ENCODE measurements around the gene ELK3.

GRCh38 chr12:96211988-96212387 is 17.8 kb downstream of the ELK3 start:
- TF ChIP-seq NRF1 (conservative IDR thresholded peaks at IDR 0.05 in 1 of 2, IDR thresholded peaks at IDR 0.05 in 1 of 2) (no peak), ZNF263 (CRISPR knock-in tag; IDR thresholded peaks at IDR 0.05; ENCODE audit: borderline replicate concordance) (no peak), ZNF512 (tag; IDR thresholded peaks at IDR 0.05) (no peak), CREB3 (tag; conservative IDR thresholded peaks at IDR 0.05; ENCODE audit: low read depth) (no peak), FOS (IDR thresholded peaks at IDR 0.05; ENCODE audit: extremely low read depth, insufficient read length) (no peak), RAD51 (IDR thresholded peaks at IDR 0.05; ENCODE audit: borderline replicate concordance, low read depth) (no peak), CTCF (IDR thresholded peaks at IDR 0.05 in 2 of 3, conservative IDR thresholded peaks at IDR 0.05 in 1 of 3; ENCODE audit: insufficient read depth in 2 of 3, low read depth in 1 of 3, low read length in 3 of 3) (no peak), ARNT (IDR thresholded peaks at IDR 0.05) (no peak), ZNF12 (CRISPR knock-in tag; IDR thresholded peaks at IDR 0.05) (no peak), MYNN (IDR thresholded peaks at IDR 0.05) (no peak), MYNN (CRISPR knock-in tag; IDR thresholded peaks at IDR 0.05) (no peak), MAFK (IDR thresholded peaks at IDR 0.05; ENCODE audit: low read length) (no peak)
